GM18951 (cell line): ENCODE results near the gene SMC1B.

Experiments
- POLR2A ChIP-seq: IDR thresholded peaks from 4 replicates; pipeline ENCODE4 v1.6.1; 2011; ENCODE audit warnings: mild to moderate bottlenecking; ENCODE audit not compliant: insufficient read length, insufficient read depth; ENCODE audit errors: extremely low read depth
- in situ Hi-C: fragments of 300-500 bp; cut with MboI; formaldehyde crosslinking; loops from one replicate; pipeline ENCODE4 v1.12.0; 2022; ENCODE audit warnings: low sequenced_read_pairs, mixed read lengths, inconsistent platforms; ENCODE audit not compliant: unreplicated experiment

The SMC1B gene

DNA sequence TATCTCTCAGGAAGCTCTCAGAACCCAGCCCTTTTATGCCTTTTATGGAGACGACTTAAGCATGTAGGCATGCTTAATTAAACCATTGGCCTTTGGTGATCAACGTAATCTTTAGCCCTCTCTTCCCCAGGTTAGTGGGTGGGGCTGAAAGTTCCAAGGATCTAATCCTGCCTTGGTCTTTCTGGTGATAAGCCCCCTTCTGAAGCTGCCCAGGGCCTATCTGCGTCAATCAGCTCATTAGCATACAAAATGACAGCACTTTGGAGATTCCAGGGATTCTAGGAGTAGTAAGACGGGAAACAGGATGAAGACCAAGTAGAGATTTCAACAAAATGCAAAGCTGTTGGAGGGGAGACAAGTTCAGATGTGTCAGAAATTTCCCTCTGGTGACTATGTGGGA is 100.5 kb downstream of the SMC1B start:
- TF ChIP-seq POLR2A = no peak
- in situ Hi-C loops = no loop called here

- in situ Hi-C loops = no loop called here
- no peak for TF ChIP-seq POLR2A
Measured at GRCh38 chr22:45312415-45312814, 101.0 kb downstream of the SMC1B start.

DNA sequence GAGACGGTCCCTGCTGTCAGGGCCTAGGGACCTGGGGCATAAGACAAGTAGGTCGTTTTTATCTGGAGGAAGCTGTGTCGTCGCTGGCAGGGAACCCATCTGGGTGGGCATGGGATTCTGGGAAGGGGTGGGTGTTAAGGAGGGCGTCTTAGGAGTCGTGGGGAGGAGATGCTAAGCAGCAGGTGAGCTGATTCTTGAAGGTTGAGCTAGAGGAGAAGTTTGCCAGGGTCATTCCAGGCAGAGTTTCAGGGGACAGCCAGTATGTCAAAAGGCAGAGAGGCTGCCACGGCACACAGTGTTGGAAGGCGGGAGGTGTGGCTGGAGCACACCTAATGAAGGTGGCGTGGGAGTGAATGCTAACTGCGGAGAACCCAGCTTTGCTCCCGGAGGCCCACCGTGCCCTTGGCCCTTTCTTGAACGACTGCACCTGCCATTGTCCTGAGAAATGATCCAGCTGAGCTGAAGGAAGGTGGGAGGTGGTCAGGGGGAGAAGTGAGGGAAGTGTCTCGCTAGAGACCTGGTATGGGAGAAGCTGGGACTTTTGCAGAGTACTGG is 102.3 kb downstream of the SMC1B start:
- no peak for TF ChIP-seq POLR2A

GRCh38 chr22:45310331-45310976 is 102.9 kb downstream of the SMC1B start:
- no peak for TF ChIP-seq POLR2A
- in situ Hi-C loops = no loop called here

More for the DNA sequence above, 102.3 kb downstream of the SMC1B start:
- in situ Hi-C loops = no loop called here

GRCh38 chr22:45309422-45310227 is 103.8 kb downstream of the SMC1B start, which contains the start of gene FAM118A:
Gene FAM118A, plus strand, starts transcription at chr22:45309934. Its CDS starts 12,446 bp downstream, at chr22:45322380.
- TF ChIP-seq POLR2A = peak; percentile 78
- in situ Hi-C loops = no loop called here

GRCh38 chr22:45308957-45309421 is 104.4 kb downstream of the SMC1B start:
- in situ Hi-C loops = no loop called here
- TF ChIP-seq POLR2A = no peak

DNA sequence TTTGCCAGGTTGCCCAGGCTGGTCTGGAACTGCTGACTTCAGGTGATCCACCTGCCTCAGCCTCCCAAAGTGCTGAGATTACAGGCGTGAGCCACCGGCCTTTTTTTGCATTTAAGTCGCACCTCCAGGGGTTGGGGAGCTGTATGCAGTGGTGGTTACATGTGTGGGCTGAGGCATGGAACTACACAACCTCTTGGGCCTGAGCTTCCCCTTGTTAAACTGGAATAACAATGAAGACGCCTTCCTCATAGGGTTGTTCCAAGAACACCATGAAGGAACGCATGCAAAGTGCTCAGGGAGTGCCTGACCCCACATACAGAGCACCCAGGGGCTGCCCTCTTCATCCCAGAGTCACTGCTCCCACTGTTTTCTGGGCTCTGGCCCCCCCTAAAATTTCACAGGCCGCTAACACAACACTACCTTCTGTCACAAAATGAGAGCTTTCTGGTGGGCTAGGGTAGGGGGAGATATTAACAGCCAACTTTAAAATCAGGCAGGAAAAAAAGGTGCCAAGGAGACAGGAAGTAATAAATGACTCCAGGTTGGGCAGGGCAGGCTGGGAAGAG is 104.9 kb downstream of the SMC1B start:
- TF ChIP-seq POLR2A = no peak
- in situ Hi-C loops = no loop called here

DNA sequence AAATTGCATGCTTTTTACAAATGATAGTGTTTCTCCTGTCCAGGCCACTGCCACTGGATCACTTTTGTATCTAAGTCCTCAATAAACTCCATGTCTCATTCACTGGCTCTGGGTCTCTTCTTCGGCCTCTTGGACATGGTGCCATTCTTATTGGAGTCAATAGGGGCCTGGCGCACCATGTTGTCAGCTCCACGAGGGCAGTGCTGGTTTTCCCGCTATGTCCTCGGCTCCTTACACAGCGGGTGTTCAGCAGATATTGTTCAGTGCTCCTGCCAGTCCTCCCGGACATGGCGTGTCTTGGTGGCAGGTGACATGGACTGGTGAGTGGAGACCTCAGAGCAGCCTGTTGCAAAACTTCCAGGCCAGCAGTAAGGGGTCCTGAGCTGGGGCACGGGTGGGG is 107.3 kb downstream of the SMC1B start:
- in situ Hi-C loops = no loop called here

GRCh38 chr22:45305456-45306075 is 107.8 kb downstream of the SMC1B start:
- in situ Hi-C loops = no loop called here
- TF ChIP-seq POLR2A = no peak

More for the DNA sequence above, 107.3 kb downstream of the SMC1B start:
- TF ChIP-seq POLR2A = no peak

- in situ Hi-C loops = no loop called here
- TF ChIP-seq POLR2A = no peak
Measured at GRCh38 chr22:45304971-45305370, 108.4 kb downstream of the SMC1B start.

GRCh38 chr22:45303181-45303580 is 110.2 kb downstream of the SMC1B start:
- in situ Hi-C loops = no loop called here
- TF ChIP-seq POLR2A = no peak

DNA sequence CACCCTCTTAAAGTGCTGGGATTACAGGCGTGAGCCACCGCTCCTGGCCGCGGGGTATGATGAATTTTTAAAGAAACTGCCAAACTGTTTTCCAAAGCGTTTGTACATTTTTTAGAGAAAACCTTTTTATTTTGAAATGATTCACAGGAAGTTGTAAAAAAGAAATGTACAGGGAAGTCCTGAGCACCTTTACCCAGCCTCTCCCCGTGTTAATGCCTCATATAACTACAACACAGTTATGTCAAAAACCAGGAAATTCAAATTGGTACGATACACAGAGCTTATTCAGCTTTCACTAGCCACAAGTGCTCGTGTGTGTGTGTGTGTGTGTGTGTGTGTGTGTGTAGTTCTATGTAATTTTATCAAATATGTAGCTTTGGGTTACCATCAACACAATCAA is 110.6 kb downstream of the SMC1B start:
- no peak for TF ChIP-seq POLR2A
- in situ Hi-C loops = no loop called here
